Natural killer cell (primary cell): ENCODE measurements around the gene POLD4. TPM values are rescaled to one million over a fixed set of nuclear protein-coding genes. Genes with fewer than 3 reads are reported as not detected.

Experiments
- ATAC-seq, 3 donors: fragments of 150-1000 bp in 2 of 3; fragments of 200-7000 bp in 1 of 3; cut with Tn5 transposase; 1 replicate in 1 of 3; 2 replicates in 2 of 3; pipeline ENCODE4 v1.10.0; 2021; ENCODE audit warnings: mild to moderate bottlenecking in 2 of 3, moderate library complexity in 2 of 3
- DNase-seq, 2 donors: peaks; one replicate each; pipeline versions ENCODE4 v3.0.0 to v3.0.0-alpha.2; 2013 to 2021; ENCODE audit warnings: mixed read lengths in 1 of 2
- H3K27ac ChIP-seq: one replicate; pipeline ENCODE4 v1.5.1; 2013; ENCODE audit warnings: mild to moderate bottlenecking, low read length
- H3K27me3 ChIP-seq: one replicate; pipeline ENCODE4 v1.6.1; 2013; ENCODE audit warnings: low read length; ENCODE audit not compliant: control insufficient read depth, insufficient read depth
- H3K36me3 ChIP-seq: one replicate; pipeline ENCODE4 v1.6.1; 2013; ENCODE audit warnings: low read length; ENCODE audit not compliant: control insufficient read depth, insufficient read depth
- H3K4me1 ChIP-seq: one replicate; pipeline ENCODE4 v1.6.1; 2013; ENCODE audit warnings: low read length; ENCODE audit not compliant: control insufficient read depth, insufficient read depth
- H3K4me3 ChIP-seq: one replicate; pipeline ENCODE4 v1.5.1; 2013; ENCODE audit warnings: low read length
- H3K9me3 ChIP-seq: one replicate; pipeline ENCODE4 v1.6.1; 2013; ENCODE audit warnings: low read length; ENCODE audit not compliant: control insufficient read depth, insufficient read depth
- H3K27ac Mint-ChIP-seq, 2 donors: one replicate each; pipeline ENCODE4 v1.8.0; 2022; ENCODE audit warnings: mild to moderate bottlenecking in 2 of 2, mixed read lengths in 2 of 2, moderate library complexity in 1 of 2
- H3K27me3 Mint-ChIP-seq, 2 donors: one replicate each; pipeline ENCODE4 v1.8.0; 2022; ENCODE audit warnings: low read depth in 2 of 2, mixed read lengths in 2 of 2
- H3K36me3 Mint-ChIP-seq: one replicate; pipeline ENCODE4 v1.8.0; 2022; ENCODE audit warnings: mixed read lengths
- H3K4me1 Mint-ChIP-seq, 2 donors: one replicate each; pipeline ENCODE4 v1.8.0; 2022; ENCODE audit warnings: mixed read lengths in 2 of 2
- H3K4me3 Mint-ChIP-seq: one replicate; pipeline ENCODE4 v1.8.0; 2022; ENCODE audit warnings: mild to moderate bottlenecking, moderate library complexity, mixed read lengths
- H3K9me3 Mint-ChIP-seq, 2 donors: one replicate each; pipeline ENCODE4 v1.8.0; 2022; ENCODE audit warnings: mixed read lengths in 2 of 2
- CTCF ChIP-seq: fragments of 200-600 bp; IDR thresholded peaks from one replicate; pipeline ENCODE4 v1.8.0; 2022; ENCODE audit warnings: antibody characterized with exemption
- WGBS: methylation state at CpG from one replicate; pipeline ENCODE4 v1.1.7; 2013; ENCODE audit warnings: missing lambda C conversion rate; ENCODE audit not compliant: insufficient coverage; 5-methylcytosine and 5-hydroxymethylcytosine counted together
- intact Hi-C: fragments of 100-400 bp; cut with micrococcal nuclease; formaldehyde crosslinking; loops from one replicate; pipeline ENCODE4 v1.14.2; 2022
- total RNA-seq, 4 donors: library from RNA; stranded (reverse); fragments of 120-200 nt in 1 of 4; gene quantifications; one replicate each; pipeline versions ENCODE4 v1.2.3 to v1.2.4, GENCODE V29; 2013 to 2022

Gene POLD4
- total RNA-seq, 3 donors from 2014 or later (not counting 1 experiment from before 2014, with no cell fraction given): 45.8 to 63.7 (median 60.5) TPM

- no peaks in the 10 kb centered on the region for H3K36me3 Mint-ChIP-seq
- ATAC-seq (no peak), DNase-seq (no peak)
- H3K4me1 Mint-ChIP-seq: peaks cover 27 to 34% of the 10 kb centered on the region in 2 donors
- no peak overlapping the region for H3K4me3 Mint-ChIP-seq
- Histone ChIP-seq H3K9me3 (no peaks in the 10 kb centered on the region), H3K4me1 (peaks cover 42% of the 10 kb centered on the region), H3K36me3 (peaks cover 7% of the 10 kb centered on the region), H3K27me3 (no peaks in the 10 kb centered on the region), H3K27ac (no peak overlapping the region), H3K4me3 (no peak overlapping the region)
- no peak for TF ChIP-seq CTCF
- peak overlapping the region in 1 of 2 donors; percentile 36 for H3K27ac Mint-ChIP-seq
- H3K9me3 Mint-ChIP-seq: no peaks in the 10 kb centered on the region
- intact Hi-C loops: no loop called here
- 92% methylated on average over 2 of the region's 2 CpGs for WGBS
- peaks cover 0 to 4% of the 10 kb centered on the region in 2 donors for H3K27me3 Mint-ChIP-seq
These were observed 39.1 kb downstream of the POLD4 start for GRCh38 chr11:67314218-67314617.

GRCh38 chr11:67313125-67313890 lies 40.0 kb downstream of the POLD4 start:
- ATAC-seq (no peak), DNase-seq (peak in 1 of 2 donors; percentile 5)
- H3K9me3 ChIP-seq: no peaks in the 10 kb centered on the region
- intact Hi-C loops: no loop called here
- 87% methylated on average over 11 of the region's 11 CpGs for WGBS
- H3K27me3 ChIP-seq: no peaks in the 10 kb centered on the region
- H3K4me3 Mint-ChIP-seq: no peak overlapping the region
- peak overlapping the region; percentile 42 to 79 for H3K27ac Mint-ChIP-seq
- no peak overlapping the region for H3K27ac ChIP-seq
- H3K9me3 Mint-ChIP-seq: no peaks in the 10 kb centered on the region
- H3K4me1 Mint-ChIP-seq: peaks cover 27 to 34% of the 10 kb centered on the region in 2 donors
- peaks cover 0 to 4% of the 10 kb centered on the region in 2 donors for H3K27me3 Mint-ChIP-seq
- peaks cover 40% of the 10 kb centered on the region for H3K4me1 ChIP-seq
- H3K36me3 Mint-ChIP-seq: no peaks in the 10 kb centered on the region
- no peak for TF ChIP-seq CTCF
- H3K36me3 ChIP-seq: peaks cover 10% of the 10 kb centered on the region
- H3K4me3 ChIP-seq: no peak overlapping the region

- Mint-ChIP-seq H3K9me3 (no peaks in the 10 kb centered on the region), H3K4me1 (peaks cover 21 to 28% of the 10 kb centered on the region in 2 donors), H3K4me3 (peak overlapping the region; percentile 13), H3K27me3 (no peaks in the 10 kb centered on the region), H3K36me3 (no peaks in the 10 kb centered on the region), H3K27ac (peak overlapping the region; percentile 42 to 79)
- WGBS: 72% methylated on average over 20 of the region's 22 CpGs
- peak in 1 of 3 donors; percentile 51 for ATAC-seq
- H3K36me3 ChIP-seq: peaks cover 13% of the 10 kb centered on the region
- H3K27ac ChIP-seq: peak overlapping the region; percentile 47
- no peaks in the 10 kb centered on the region for H3K9me3 ChIP-seq
- peaks cover 34% of the 10 kb centered on the region for H3K4me1 ChIP-seq
- no peaks in the 10 kb centered on the region for H3K27me3 ChIP-seq
- intact Hi-C loops: no loop called here
- peak in 1 of 2 donors; percentile 66 for DNase-seq
- H3K4me3 ChIP-seq: no peak overlapping the region
- no peak for TF ChIP-seq CTCF
These were observed 40.9 kb downstream of the POLD4 start for GRCh38 chr11:67312187-67313021.
